Tibial artery (tissue), 4 donors: ENCODE data around the gene SAV1.

Experiments
- DNase-seq, 2 donors: peaks; one replicate each; pipeline ENCODE4 v3.0.0-alpha.2; 2019
- H3K27ac ChIP-seq, 2 donors: fragments of 200-600 bp; sonication (generic) in 1 of 2; 1 replicate in 1 of 2; 2 replicates in 1 of 2; pipeline ENCODE4 v1.5.1; 2018 to 2019; ENCODE audit warnings: mild to moderate bottlenecking in 1 of 2
- H3K27me3 ChIP-seq, 2 donors: fragments of 200-600 bp; sonication (generic) in 1 of 2; one replicate each; pipeline versions ENCODE4 v1.5.1 to v1.6.0; 2016 to 2019
- H3K36me3 ChIP-seq, 3 donors: fragments of 200-600 bp; sonication (generic) in 2 of 3; one replicate each; pipeline ENCODE4 v1.5.1; 2016 to 2019; ENCODE audit warnings: mild to moderate bottlenecking in 2 of 3
- H3K4me1 ChIP-seq, 4 donors: fragments of 200-600 bp; sonication (generic) in 2 of 4; 1 replicate in 3 of 4; 2 replicates in 1 of 4; pipeline ENCODE4 v1.5.1; 2016 to 2019
- H3K4me3 ChIP-seq, 2 donors: fragments of 200-600 bp; sonication (generic) in 1 of 2; 1 replicate in 1 of 2; 2 replicates in 1 of 2; pipeline ENCODE4 v1.5.1; 2018 to 2019; ENCODE audit warnings: mild to moderate bottlenecking in 2 of 2
- H3K9me3 ChIP-seq, 3 donors: fragments of 200-600 bp; sonication (generic) in 1 of 3; one replicate each; pipeline ENCODE4 v1.5.1; 2016 to 2019
- intact Hi-C: fragments of 100-400 bp; cut with DNase I; formaldehyde crosslinking; loops from one replicate; pipeline ENCODE4 v1.15.0; 2023; ENCODE audit warnings: low total_unique reads
- TF ChIP-seq, protein P1 (sequence below), 2 experiments: fragments of 200-600 bp in 1 of 2; fragments of 450-650 bp in 1 of 2; IDR thresholded peaks; one replicate each; pipeline ENCODE4 v1.5.1; 2017 to 2019; ENCODE audit warnings: antibody characterized with exemption in 2 of 2, mild to moderate bottlenecking in 1 of 2, moderate library complexity in 1 of 2

SAV1 gene

DNA sequence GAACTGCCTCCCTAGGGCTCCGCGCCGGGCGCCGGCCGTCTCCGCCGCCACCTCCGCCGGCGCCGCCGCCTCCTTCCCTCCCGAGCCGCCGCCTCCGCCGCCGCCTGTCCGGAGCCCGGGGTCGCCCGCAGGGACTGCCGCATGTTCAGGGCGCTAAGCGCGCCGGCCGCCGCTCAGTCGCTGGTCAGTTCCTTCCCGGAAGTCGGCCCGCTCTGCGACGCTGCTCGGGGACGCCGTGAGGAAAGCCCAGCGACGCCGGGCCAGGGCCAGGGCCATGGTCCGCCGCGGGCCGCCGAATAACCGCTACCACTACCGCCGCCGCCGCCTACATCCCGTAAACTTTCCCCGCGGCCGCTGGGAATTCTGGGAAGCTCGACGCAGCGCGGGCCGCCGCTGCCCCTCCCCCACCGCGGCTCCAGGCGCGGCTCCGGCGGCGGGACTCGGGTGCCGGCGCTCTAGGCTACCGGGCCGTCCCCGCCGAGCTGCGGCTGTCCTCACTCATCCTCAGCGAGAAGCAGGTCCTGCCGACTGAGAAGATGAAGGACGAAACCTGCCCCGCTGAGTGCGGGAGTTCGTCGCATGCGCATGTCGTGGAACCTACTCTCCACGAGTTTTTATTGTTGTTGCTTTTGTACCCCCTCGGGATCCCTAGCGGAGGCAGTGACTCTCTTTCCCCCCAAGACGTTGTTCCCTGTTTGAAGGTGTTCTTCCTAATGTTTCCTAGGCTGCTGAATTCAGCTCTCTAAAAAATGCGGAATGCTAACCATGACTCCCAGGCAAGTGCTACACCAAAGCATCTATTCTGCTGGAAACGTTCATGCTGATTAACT, at the start of gene SAV1:
Gene SAV1 (minus strand): TSS at position 311 of the 830 bp plus-strand sequence. CDS start 339 bp downstream, outside the sequence.
- Histone ChIP-seq H3K36me3 (peaks cover 6 to 12% (median 7%) of the 10 kb centered on the region in 3 donors), H3K27me3 (no peaks in the 10 kb centered on the region), H3K9me3 (no peaks in the 10 kb centered on the region), H3K4me3 (peak within 1 kb of the TSS; percentile 77 to 78), H3K27ac (peak within 1 kb of the TSS; percentile 95 to 98), H3K4me1 (peaks cover 0 to 36% (median 9%) of the 10 kb centered on the region in 4 donors)
- TF ChIP-seq, protein P1, sequence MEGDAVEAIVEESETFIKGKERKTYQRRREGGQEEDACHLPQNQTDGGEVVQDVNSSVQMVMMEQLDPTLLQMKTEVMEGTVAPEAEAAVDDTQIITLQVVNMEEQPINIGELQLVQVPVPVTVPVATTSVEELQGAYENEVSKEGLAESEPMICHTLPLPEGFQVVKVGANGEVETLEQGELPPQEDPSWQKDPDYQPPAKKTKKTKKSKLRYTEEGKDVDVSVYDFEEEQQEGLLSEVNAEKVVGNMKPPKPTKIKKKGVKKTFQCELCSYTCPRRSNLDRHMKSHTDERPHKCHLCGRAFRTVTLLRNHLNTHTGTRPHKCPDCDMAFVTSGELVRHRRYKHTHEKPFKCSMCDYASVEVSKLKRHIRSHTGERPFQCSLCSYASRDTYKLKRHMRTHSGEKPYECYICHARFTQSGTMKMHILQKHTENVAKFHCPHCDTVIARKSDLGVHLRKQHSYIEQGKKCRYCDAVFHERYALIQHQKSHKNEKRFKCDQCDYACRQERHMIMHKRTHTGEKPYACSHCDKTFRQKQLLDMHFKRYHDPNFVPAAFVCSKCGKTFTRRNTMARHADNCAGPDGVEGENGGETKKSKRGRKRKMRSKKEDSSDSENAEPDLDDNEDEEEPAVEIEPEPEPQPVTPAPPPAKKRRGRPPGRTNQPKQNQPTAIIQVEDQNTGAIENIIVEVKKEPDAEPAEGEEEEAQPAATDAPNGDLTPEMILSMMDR (IDR thresholded peaks at IDR 0.05), result peak in 1 of 2 experiments; percentile 6
- DNase-seq, result peak; percentile 82 to 91
- intact Hi-C loops, result loop anchor here (5.0 kb wide), 1 partner anchor 89 kb away; no protein-coding TSS in a partner anchor

DNA sequence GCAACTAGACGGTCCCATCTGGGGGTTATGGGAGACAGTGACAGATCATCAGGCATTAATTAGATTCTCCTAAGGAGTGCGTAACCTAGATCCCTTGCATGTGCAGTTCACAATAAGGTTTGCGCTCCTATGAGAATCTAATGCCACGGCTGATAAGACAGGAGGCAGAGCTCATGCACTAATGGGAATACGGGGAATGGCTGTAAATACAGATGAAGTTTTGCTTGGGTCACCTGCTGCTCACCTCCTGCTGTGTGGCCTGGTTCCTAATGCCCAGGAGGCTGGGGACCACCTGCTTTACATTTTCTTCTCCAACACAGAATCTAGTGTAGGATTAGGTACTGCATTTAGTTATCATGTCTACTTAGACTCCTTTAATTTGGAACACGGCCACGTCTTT, 49.7 kb upstream of the SAV1 start:
- Histone ChIP-seq H3K9me3 (no peaks in the 10 kb centered on the region), H3K4me1 (no peaks in the 10 kb centered on the region), H3K4me3 (no peak overlapping the region), H3K27ac (no peak overlapping the region), H3K36me3 (peaks cover 3 to 14% (median 12%) of the 10 kb centered on the region in 3 donors), H3K27me3 (no peaks in the 10 kb centered on the region)
- TF ChIP-seq, protein P1 (IDR thresholded peaks at IDR 0.05), result no peak
- intact Hi-C loops, result loop anchor here (5.0 kb wide), 1 partner anchor 101 kb away; no protein-coding TSS in a partner anchor
- no peak for DNase-seq

DNA sequence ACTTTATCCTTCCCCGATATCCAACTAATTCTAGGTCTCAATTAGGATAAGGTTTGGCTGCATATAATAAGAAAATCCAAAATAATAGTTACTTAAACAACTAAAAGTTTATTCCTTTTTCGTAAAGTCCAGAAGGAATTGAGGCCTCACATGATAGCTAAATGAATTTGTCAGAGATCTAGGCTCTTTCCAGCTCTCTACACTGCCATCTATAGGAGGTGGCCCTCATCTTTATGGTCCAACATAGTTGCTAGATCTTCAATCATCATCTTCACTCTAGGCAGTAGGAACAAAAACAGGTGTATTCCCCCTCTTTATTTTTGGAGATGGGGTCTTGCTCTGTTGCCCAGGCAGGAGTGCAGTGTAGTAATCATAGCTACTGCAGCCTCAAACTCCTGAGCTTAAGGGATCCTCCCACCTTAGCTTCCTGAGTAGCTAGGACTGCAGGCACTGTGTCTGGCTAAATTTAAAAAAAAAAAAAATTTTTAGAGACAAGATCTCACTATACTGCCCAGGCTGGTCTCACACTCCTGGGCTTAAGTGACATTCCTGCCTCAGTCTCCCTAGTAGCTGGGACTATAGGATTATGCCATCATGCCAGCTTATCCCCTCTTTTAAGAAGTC, 46.5 kb upstream of the SAV1 start:
- Histone ChIP-seq H3K27me3 (no peaks in the 10 kb centered on the region), H3K4me1 (no peaks in the 10 kb centered on the region), H3K9me3 (no peaks in the 10 kb centered on the region), H3K4me3 (no peak overlapping the region), H3K36me3 (no peaks in the 10 kb centered on the region), H3K27ac (no peak overlapping the region)
- no peak for DNase-seq
- intact Hi-C loops, result loop anchor here (5.0 kb wide), 1 partner anchor 97 kb away; no protein-coding TSS in a partner anchor
- TF ChIP-seq, protein P1 (IDR thresholded peaks at IDR 0.05), result peak; percentile 47 to 64

DNA sequence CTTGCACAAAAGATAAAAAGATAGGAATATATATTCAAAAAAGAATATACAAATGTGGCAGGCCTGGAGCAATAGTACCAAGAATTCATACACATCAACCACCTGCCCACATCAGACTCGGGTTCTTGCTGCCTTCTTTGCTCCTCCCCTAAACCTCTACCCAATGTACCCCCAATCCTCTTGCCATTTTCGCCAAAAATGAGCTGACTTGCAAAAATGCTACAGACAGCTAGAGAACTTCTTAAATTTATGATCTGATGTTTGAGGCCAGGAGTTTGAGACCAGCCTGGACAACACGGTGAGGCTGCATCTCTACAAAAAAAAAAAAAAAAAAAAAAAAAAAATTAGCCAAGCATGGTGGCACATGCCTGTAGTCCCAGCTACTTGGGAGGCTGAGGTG, 42.9 kb upstream of the SAV1 start:
- Histone ChIP-seq H3K27ac (no peak overlapping the region), H3K27me3 (no peaks in the 10 kb centered on the region), H3K9me3 (no peaks in the 10 kb centered on the region), H3K36me3 (no peaks in the 10 kb centered on the region), H3K4me3 (no peak overlapping the region), H3K4me1 (no peaks in the 10 kb centered on the region)
- TF ChIP-seq, protein P1 (IDR thresholded peaks at IDR 0.05), result no peak
- intact Hi-C loops, result no loop called here
- no peak for DNase-seq

DNA sequence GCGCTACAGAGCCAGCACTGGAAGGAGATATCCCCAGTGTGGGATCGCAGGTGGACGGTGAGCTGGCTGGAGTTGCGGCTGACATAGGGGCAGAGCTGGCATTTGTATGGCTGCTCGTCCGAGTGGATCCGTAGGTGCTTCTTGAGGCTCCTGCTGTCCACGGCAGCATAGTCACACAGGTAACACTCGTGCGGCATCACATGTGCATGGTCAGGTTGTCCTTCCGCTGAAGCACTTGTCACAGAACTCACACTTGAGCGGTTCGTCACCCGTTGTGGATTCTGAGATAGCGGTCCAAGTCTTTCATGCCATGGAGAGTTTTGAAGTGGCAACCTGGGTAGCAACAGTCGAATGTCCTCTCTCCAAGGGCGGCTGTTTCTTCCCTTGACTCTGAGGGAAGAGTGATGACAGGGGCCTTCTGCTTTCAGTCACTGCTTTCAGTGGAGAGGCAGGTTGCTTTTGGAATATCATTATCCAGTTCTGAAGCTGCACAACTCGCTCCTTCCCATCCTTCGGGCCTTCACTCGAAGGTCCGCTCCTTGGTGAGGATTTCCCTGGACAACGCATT, 37.0 kb upstream of the SAV1 start:
- no peak overlapping the region for H3K27ac ChIP-seq
- intact Hi-C loops, result no loop called here
- DNase-seq, result no peak
- TF ChIP-seq, protein P1 (IDR thresholded peaks at IDR 0.05), result no peak
- no peaks in the 10 kb centered on the region for H3K36me3 ChIP-seq
- H3K4me1 ChIP-seq, result no peaks in the 10 kb centered on the region
- H3K4me3 ChIP-seq, result no peak overlapping the region
- H3K9me3 ChIP-seq, result no peaks in the 10 kb centered on the region
- H3K27me3 ChIP-seq, result peaks cover 0 to 14% of the 10 kb centered on the region in 2 donors
